K562 (cell line): ENCODE data around the gene CPE. TPM values are rescaled to one million over a fixed set of nuclear protein-coding genes. Genes with fewer than 3 reads are reported as not detected.

Experiments used
- BHLHE40 ChIP-seq: IDR thresholded peaks from 2 replicates; pipeline ENCODE4 v1.6.1; 2011; ENCODE audit warnings: low read length, improper control_type of control experiment
- NFIX ChIP-seq: fragments of 250-450 bp; sonication (Bioruptor Pico); IDR thresholded peaks from 2 replicates; pipeline ENCODE4 v1.4.0; 2020; ENCODE audit warnings: low read depth, mild to moderate bottlenecking, moderate library complexity
- REST ChIP-seq, 2 experiments: fragments of 450-650 bp; formaldehyde crosslinking in 1 of 2; IDR thresholded peaks; 2 replicates each; pipeline versions ENCODE4 v1.4.0 to v1.6.1; 2014 to 2020; ENCODE audit warnings: mild to moderate bottlenecking in 2 of 2, borderline replicate concordance in 1 of 2, low read depth in 1 of 2
- RFX7 ChIP-seq: fragments of 250-450 bp; sonication (Bioruptor Pico); IDR thresholded peaks from 2 replicates; pipeline ENCODE4 v1.5.1; 2021; ENCODE audit warnings: mild to moderate bottlenecking
- TGIF2 ChIP-seq: sonication (generic); formaldehyde crosslinking; IDR thresholded peaks from 2 replicates; pipeline ENCODE4 v1.8.1; 2022; ENCODE audit warnings: mild to moderate bottlenecking, missing genetic modification reagents, moderate library complexity
- USF2 ChIP-seq: sonication (generic); formaldehyde crosslinking; IDR thresholded peaks from 2 replicates; pipeline ENCODE4 v1.5.0; 2020; ENCODE audit warnings: missing genetic modification reagents
- ZNF24 ChIP-seq: fragments of 450-650 bp; IDR thresholded peaks from 2 replicates; pipeline ENCODE4 v1.6.1; 2016
- polyA plus RNA-seq, 8 experiments: library from polyadenylated mRNA; depleted of rRNA in 4 of 8; stranded (reverse) in 5 of 8; unstranded in 3 of 8; fragments of >200 nt; fragmentation: Nextera tagmentation in 2 of 8; fragmentation: Illumina TruSeq in 1 of 8; extraction: Ambion mirVana in 2 of 8; extraction: Trizol in 1 of 8; gene quantifications; 2 replicates each; pipeline versions ENCODE4 v1.2.1 to v1.2.3, GENCODE V29; 2011 to 2014; ENCODE audit warnings: inconsistent platforms in 1 of 8, missing spikeins in 1 of 8
- total RNA-seq, 7 experiments: library from RNA; depleted of rRNA in 6 of 7; stranded (reverse); fragments of >200 nt in 6 of 7; fragmentation: Illumina TruSeq in 2 of 7; extraction: Trizol in 2 of 7; gene quantifications; 2 replicates each; pipeline versions ENCODE4 v1.2.1 to v1.2.3, GENCODE V29; 2011 to 2021; ENCODE audit warnings: low replicate concordance in 1 of 7

Gene CPE
- total and polyA plus RNA-seq, 9 of the 15 experiments (the other 6 are each of a cell fraction or from before 2014, with no cell fraction given): 0.04 to 0.16 (median 0.06) TPM; not detected in 4

GRCh38 chr4:165385126-165385525, 6.3 kb downstream of the CPE start (continued):
- no peak for TF ChIP-seq REST (IDR thresholded peaks at IDR 0.05; ENCODE audit: borderline replicate concordance)
- TF ChIP-seq REST (CRISPR knock-in tag; IDR thresholded peaks at IDR 0.05; ENCODE audit: low read depth): no peak
- TF ChIP-seq NFIX (CRISPR knock-in tag): no peak
- no peak for TF ChIP-seq TGIF2 (CRISPR knock-in tag)
- no peak for TF ChIP-seq BHLHE40
- no peak for TF ChIP-seq USF2
- TF ChIP-seq ZNF24: no peak
- TF ChIP-seq RFX7 (CRISPR knock-in tag): no peak
